IPS-11a (cell line): ENCODE results near the gene L1CAM.

Experiments
- H3K4me3 ChIP-seq: one replicate; pipeline ENCODE4 v1.5.1; 2013; ENCODE audit warnings: low read depth, low read length, control low read depth

Gene L1CAM, protein sequence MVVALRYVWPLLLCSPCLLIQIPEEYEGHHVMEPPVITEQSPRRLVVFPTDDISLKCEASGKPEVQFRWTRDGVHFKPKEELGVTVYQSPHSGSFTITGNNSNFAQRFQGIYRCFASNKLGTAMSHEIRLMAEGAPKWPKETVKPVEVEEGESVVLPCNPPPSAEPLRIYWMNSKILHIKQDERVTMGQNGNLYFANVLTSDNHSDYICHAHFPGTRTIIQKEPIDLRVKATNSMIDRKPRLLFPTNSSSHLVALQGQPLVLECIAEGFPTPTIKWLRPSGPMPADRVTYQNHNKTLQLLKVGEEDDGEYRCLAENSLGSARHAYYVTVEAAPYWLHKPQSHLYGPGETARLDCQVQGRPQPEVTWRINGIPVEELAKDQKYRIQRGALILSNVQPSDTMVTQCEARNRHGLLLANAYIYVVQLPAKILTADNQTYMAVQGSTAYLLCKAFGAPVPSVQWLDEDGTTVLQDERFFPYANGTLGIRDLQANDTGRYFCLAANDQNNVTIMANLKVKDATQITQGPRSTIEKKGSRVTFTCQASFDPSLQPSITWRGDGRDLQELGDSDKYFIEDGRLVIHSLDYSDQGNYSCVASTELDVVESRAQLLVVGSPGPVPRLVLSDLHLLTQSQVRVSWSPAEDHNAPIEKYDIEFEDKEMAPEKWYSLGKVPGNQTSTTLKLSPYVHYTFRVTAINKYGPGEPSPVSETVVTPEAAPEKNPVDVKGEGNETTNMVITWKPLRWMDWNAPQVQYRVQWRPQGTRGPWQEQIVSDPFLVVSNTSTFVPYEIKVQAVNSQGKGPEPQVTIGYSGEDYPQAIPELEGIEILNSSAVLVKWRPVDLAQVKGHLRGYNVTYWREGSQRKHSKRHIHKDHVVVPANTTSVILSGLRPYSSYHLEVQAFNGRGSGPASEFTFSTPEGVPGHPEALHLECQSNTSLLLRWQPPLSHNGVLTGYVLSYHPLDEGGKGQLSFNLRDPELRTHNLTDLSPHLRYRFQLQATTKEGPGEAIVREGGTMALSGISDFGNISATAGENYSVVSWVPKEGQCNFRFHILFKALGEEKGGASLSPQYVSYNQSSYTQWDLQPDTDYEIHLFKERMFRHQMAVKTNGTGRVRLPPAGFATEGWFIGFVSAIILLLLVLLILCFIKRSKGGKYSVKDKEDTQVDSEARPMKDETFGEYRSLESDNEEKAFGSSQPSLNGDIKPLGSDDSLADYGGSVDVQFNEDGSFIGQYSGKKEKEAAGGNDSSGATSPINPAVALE

DNA sequence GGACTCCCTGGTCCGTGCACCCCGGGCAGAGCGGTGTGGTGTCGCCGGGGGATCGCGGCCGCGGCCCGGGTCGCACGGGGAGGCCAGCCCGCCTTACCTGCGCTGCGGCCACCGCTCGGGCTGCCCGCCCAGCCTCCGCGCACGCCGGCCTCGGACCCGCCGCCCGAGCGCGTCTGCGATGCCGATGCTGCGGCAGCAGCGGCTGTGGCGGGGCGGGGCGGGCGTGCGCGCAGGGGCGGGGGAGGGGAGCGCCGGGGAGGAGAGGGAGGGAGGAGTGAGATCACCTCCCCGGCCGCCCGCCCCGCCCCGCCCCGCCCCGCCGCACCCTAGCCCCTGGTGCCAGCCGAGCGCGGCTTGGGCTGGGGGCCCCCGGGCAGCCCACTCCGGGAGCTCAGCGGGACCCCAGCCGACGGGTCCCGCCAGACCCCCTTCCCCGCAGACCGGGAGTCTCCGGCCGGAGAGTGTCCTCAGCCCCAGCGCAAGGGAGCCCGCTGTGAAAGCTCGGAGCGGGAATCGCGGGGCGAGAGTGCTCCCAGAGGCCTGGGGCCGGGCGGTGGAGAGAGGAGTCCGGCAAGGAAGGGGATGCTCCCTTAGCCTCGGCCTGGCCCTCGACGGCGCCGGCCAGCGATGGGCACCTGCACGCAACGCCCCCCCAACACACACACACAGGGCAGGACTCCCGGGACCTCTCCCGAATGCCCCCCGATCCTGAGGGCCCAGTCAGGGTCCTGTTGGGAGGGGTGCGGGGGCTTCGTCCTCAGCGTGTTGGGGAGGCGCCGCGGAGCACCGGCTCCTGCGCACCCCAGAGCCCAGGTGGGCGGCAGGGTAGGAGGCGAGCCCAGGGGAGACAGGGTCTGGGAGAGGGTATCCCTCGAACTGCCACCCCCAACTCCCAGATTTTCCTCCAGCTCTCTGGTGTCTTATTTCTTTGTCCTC, at the start of gene L1CAM:
Gene L1CAM (minus strand): TSS at position 206 of the 936 bp plus-strand sequence. CDS start 10,337 bp downstream, outside the sequence.
- H3K4me3 ChIP-seq = peak within 1 kb of the TSS; percentile 48

DNA sequence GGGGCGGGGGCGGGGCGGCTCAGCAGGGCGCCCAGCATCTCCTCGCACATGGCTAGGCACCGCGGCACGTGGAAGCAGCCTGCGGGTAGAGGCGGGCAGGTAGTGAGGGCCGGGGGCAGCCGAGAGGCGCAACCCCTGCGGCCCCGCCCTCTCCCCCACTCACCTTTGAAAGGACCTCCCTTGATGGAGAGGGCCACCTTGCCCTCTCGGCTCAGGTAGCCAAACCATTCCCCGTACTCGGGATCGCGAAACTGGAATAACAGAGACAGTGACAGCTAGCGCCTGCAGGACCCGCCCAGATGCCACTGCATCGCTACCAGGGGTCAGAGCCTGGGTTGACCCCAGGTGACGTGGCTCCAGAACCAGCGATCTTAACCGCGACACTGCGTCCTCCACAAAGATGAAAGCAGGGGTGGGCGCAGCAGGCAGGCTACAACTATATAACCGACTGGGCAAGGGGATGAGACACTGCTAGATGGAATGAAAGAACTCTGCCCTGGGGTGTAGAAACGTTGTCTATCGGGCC, 49.4 kb upstream of the L1CAM start:
- peak overlapping the region; percentile 13 for H3K4me3 ChIP-seq

DNA sequence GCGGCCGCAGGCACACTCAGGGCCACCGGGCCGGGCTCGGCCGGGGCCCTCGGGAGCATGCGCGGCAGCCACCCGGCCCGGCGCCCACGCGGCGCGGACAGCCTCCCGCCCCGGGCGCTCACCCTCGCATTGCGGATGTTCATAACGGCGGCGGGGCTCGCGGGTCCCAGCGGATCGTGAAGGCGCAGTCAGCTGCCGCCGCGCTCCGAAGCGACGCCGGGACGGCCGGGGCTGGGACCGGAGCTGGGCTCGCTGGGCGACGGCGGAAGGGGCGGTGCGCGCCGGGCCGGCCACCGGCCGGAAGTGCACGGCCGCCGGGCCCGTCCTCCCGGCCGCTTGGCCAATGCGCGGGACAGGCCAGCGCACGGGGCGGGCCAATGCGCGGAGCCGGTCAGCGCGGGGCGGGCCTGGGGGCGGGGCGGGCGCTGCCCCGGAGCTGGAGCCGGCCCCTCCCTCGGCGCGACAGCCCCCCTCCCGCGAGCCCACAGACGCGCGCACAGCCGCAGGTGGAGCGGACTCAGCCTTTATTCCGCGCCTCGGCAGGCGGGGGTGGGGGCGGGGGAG, 48.9 kb upstream of the L1CAM start, which contains the start of gene NAA10:
Gene NAA10 (minus strand): TSS at position 276 of the 564 bp plus-strand sequence. CDS start 133 bp downstream, at position 143.
- H3K4me3 ChIP-seq = peak within 1 kb of the TSS; percentile 67

DNA sequence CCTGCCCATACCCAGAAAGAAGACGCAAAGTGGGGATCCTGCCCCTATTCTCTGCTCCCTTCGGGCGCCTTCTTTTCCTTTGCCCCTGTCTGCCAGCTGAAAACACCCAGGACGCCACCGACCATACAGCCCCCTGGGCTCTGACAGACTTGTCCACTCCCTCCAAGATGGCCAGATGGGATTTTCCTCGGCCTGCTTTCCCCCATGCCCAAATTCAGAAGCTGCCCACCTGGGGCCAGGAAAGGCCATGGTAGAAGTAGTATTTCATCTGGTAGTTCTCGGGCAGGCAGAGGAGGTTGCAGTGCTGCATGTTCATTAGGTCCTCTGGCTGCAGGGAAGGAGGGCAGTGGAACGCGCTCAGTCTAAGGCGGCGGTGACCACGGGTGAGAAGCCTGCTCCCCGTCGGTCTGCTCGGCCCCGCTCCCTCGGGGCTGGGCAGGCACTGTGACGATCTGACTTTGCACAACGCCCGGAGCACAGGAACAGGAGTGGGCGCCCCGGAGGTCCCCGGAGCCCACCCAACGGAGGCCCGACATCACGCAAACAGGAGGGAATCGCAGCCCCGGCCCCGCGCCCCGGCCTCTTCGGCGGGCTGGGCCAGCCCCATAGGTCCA, 48.3 kb upstream of the L1CAM start:
- H3K4me3 ChIP-seq = peak overlapping the region; percentile 67

DNA sequence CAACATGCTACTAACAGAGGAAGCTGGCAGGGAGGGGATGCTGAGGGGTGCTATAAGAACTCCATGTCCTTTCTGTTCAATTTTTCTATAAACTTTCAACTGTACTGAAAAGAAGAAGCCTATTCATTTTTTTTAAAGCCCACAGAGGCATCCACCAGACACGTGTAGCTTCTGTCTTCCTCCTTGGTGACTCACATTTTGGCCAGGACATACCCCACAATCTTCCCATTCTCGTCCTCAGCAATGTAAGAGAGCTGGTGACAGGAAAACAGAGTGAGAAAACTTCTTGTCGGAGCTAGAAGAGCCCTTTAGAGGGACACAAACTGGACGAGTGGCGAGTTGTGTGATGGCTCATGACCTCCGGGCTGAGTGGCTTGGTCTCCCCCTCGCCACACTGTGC, 47.8 kb upstream of the L1CAM start:
- H3K4me3 ChIP-seq = peak overlapping the region; percentile 67

DNA sequence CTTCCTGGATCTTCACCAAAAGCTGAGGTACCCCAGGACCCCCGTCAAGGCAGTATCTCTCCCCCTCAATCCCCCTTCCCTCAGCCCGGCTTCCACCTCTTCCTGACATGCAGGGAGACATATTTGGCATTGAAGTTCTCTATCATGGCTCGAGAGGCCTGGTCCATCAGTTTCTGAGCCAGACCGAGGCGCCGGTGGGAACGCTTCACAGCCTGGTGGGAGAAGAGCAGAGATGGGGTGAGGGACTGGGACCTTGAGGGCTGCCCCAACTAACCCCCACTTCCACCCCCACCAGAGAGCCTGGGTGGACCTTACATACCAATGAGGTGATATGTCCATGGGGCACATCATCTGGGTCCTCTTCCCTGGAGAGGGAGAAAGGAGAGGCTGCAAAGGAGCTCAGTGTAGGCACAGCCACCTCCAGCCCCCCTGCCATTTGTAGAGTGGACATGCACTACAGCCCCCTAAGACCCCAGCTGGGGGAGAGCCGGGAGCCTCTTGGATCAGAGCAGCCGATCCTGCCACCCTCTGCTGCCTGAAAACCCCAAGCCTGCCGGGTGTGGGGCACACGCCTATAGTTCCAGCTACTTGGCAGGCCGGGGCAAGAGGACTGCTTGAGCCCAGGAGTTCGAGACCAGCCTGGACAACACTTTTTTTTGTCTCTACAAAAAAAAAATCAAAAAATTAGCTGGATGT, 46.4 kb upstream of the L1CAM start:
- no peak overlapping the region for H3K4me3 ChIP-seq

DNA sequence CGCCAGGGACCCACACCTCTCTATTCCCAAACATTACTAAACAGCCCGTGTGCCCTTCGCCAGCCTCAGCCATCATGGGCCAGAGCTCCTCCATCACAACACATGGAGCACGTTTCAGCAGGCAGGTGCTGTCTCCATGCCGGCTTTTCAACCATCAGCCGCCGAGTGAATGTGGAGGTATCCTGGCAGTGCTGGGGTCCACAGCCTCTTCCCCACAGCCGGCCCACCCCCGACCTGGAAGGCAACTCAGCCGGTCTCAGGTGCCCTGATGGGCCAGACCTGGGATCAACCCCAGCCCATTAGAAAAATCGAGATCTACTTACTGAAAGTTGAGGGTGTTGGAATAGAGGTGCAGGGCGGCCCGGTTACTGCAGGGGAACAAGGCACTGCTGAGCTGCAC, 45.8 kb upstream of the L1CAM start:
- H3K4me3 ChIP-seq = no peak overlapping the region

DNA sequence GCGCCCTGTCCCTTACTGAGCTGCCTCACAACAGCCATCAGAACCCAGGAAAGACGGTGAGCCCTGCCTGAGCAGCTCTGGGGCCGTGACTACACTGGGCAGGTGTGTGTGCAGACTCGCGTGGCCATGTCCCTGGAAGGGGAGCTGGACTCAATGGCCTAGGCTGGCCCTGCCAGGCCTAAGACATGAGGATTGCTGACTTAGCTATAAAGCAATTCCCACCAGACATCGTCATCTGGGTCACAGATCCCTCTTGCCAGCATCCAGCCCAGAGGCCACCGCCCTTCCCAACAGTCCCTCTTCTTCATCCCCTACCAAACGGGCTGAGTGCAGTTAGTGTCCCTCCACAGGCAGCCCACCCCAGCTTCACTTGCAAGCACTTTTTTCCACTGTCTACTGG, 45.2 kb upstream of the L1CAM start:
- H3K4me3 ChIP-seq = no peak overlapping the region

DNA sequence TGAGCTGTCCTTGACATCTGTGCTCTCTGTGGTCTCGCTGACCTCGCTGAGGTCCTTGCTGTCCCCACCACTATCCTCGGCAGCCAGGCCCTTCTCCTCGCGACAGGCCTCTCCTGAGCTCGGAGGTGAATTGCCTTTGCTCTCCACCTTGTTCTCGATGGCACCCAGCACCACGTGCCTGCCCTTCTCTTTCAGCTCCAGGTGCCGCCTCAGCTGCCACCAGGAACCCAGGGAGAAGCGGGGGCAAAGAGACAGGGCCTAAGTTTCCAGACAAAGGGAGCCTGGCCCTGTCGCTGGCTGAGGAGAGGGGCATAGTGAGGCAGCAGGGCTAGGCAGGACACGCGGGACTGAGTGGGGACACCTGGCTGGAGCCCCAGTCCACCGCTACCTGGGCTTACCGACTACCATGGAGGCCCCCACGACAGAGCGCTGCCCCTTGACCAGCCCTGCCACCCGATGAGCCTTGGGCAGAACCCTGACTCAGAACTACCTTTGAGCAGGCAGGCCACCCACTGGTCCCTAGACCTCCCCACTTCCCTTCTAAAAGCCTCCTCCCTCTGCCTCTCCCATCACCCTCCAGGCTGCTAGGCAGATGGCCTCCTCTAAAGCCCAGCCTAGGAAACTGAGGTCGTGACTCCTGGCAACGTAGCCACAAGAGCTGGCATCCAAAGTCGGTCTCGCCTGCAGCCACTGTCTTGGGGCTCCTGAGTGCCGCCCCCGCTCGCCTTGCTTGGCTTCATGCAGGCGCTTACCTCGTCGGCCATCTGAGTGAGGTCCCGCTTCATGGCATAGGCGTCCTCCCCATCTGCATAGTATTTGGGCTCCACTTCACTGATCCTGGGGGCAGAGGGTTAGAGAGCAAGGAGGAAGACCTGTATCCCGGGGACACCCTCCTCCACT, 44.3 kb upstream of the L1CAM start:
- H3K4me3 ChIP-seq = no peak overlapping the region

DNA sequence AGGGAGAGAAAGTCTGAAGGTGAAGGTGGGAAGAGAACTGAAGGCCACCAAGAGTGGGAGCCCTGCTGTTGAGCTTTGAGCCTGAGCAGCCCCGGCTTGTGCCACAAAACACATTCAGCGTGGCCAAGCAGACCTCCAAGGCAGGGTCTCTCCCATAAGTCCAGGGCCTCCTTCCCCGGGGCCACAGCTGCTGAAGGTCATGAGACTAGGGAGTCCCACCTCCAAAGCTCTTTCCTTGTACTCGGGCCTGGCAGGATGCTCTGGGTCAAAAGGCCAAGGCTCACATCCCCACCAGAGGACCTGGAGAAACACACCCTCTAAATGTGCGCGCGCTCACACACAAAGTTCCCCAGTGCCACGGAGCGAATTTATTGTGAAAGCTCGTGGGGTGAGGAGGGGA, 43.6 kb upstream of the L1CAM start:
- H3K4me3 ChIP-seq = no peak overlapping the region

DNA sequence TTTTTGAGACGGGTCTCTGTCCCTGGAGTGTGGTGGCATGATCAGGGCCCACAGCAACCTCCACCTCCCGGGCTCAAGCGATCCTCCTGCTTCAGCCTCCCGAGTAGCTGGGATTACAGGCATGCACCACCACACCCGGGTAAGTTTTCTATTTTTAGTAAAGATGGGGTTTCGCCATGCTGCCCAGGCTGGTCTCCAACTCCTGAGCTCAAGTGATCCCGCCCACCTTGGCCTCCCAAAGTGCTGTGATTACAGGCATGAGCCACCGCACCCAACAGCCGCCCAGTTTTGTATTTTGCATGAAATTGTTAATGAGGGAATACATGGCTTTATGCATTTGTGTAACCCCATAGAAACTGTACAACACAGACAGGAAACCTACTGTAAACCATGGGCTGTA, 42.9 kb upstream of the L1CAM start:
- H3K4me3 ChIP-seq = no peak overlapping the region

DNA sequence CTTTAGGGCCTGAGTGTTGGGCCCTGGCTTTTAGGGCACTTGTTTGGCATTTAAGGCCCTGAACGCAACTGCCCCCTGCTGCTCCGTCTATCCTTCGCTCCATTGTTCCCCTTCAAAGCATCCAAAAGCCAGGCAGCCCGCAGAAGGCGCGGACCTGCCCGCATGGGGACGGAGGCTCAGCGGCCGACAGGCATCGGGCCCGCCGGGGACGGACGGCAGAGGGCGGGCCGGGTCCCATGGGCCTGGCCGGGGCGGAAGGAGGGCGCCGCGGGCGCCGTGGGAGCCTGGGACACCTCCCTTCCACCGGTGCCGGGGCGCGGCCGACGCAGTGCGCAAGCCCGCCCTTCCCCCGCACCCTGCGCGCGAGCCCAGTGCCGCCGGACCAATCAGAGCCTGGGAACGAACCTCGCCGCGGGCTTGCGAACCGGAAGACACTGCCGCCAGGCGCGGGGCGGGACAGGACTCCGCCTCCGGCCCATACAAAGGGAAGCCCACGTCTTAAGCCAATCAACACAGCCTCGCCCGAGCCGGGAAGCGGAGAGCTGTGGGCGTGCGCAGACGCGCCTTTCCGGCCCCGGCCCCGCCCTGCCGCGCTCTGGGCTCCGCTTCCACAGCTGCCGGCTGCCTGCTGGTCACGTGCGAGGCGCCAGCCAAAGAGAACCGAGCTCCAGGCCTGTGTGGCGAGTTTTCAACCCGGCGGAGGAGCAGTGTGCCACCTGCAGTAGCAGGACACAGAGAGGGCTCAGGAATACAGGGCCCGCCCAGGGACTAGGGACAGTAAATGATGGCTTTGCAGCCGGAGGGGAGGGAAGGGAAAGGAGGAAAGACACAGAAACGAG, 42.2 kb upstream of the L1CAM start:
- H3K4me3 ChIP-seq = peak overlapping the region; percentile 41

DNA sequence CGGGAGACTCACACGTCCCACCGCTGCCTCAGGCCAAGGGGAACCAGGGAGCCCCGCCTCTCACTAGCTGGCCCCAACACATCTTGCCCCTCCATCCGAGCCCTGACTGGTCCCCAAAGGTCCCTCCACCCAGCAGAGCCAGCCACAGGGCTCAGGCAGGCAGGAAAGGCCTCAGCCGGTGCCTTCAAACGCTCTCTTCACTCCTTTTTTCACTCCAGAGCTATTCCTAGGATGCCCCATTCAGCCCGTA, 41.6 kb upstream of the L1CAM start:
- H3K4me3 ChIP-seq = peak overlapping the region; percentile 41

DNA sequence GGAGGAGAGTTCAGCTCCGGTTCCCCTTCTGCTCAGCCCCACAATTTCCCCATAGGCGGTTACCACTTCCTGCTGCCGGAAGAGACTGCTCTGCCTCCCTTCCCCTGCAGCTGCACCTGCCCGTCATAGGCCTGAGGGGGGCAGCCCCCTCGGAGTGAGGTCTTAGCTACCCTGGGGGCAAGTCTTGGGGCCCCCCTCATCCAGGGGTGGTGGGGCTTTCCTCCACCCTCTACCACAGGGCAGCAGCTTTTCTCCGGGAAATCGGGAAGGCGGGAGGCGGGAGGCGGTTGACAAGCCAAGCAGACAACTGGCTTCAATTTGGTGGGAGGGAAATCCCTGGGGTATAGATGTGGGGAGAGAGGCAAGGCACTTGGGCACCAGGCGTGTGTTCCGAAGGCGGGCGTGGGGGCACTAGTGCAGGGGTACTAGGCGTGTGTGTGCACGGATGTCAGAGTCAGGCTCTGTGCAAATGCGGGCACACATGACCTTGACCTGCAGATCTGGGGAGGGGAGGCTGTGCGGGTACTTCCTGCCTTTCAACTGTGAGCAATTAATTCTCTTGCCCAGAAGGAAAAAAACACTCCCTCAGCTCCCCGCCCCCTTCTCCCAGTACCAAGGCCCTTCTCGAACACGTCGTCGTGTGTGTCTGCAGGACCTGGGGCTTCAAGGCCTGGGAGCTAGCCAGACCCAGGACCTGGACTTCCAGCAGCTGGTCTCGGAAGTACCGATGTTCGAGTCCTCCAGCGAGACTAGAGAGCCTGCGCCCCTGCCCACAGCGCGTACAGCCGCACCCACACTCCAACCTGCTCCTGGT, 41.1 kb upstream of the L1CAM start:
- peak overlapping the region; percentile 41 for H3K4me3 ChIP-seq

DNA sequence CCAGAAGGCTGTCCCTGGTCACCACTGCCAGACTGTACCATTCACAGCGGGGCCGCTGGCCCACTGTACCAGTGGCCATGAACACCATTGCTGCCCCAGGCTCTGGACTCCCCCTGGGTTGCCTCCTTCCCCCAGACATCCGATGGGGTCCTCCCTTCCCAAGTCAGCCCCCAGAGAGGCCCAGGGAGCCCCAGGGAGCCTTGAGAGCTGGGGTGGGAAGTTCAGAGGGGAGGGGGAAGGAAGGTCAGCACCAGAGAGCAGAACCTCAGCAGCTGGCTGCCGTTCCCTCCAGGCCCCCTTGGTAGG, 40.5 kb upstream of the L1CAM start:
- H3K4me3 ChIP-seq = peak overlapping the region; percentile 8
